ENCODE measurements around the gene IRAK4. TPM values are rescaled to one million over a fixed set of nuclear protein-coding genes. Genes with fewer than 3 reads are reported as not detected.
"Not testable (repeated sequence)": the region's sequence is repeated elsewhere in the genome, so short reads cannot be mapped to it uniquely, and the experiment has no call there.

Gene IRAK4
- total RNA-seq, 2 experiments from 2014 or later = 43.4 to 46.0 TPM

DNA sequence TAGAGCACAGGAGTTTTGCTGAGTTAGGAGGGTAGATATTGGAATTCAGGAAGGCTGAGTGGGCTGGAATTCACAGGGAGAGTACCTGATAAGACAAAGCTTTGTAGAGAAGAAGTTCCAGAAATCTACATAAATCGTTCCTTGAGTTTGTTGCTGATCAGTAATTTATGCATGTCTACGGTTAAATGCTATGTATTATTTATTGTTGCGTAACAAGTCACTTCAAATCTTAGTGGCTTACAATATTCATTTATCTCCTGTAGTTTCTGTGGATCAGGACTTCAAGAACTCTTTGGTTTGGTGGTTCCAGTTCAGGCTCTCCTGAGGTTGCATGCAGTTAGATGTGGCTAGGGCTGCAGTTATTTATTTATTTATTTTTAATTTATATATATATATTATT, 7.9 kb upstream of the IRAK4 start:
- H3K9me3 Mint-ChIP-seq = peaks cover 9% of the 10 kb centered on the region
- no peak overlapping the region for H3K27ac Mint-ChIP-seq
- POLR2A ChIA-PET = no interaction called here
- peaks cover 50% of the 10 kb centered on the region for H3K36me3 Mint-ChIP-seq
- DNase-seq = no peak
- peaks cover 16% of the 10 kb centered on the region for H3K4me1 Mint-ChIP-seq
- H3K27me3 Mint-ChIP-seq = no peaks in the 10 kb centered on the region
- no peak overlapping the region for H3K4me3 Mint-ChIP-seq
- ATAC-seq (ENCODE audit: low read depth) = no peak

- ATAC-seq (ENCODE audit: low read depth); H3K27me3 Mint-ChIP-seq; POLR2A ChIA-PET; H3K4me3 Mint-ChIP-seq; H3K9me3 Mint-ChIP-seq; DNase-seq; H3K27ac Mint-ChIP-seq: not testable (repeated sequence)
- Mint-ChIP-seq H3K36me3 (peaks cover 53% of the 10 kb centered on the region), H3K4me1 (peaks cover 19% of the 10 kb centered on the region)
Observed at GRCh38 chr12:43751360-43751759, 7.4 kb upstream of the IRAK4 start.

GRCh38 chr12:43754015-43754414, 4.7 kb upstream of the IRAK4 start:
- H3K4me3 Mint-ChIP-seq = no peak overlapping the region
- peaks cover 33% of the 10 kb centered on the region for H3K4me1 Mint-ChIP-seq
- DNase-seq (no peak), ATAC-seq (ENCODE audit: low read depth) (no peak)
- no peaks in the 10 kb centered on the region for H3K27me3 Mint-ChIP-seq
- peaks cover 56% of the 10 kb centered on the region for H3K36me3 Mint-ChIP-seq
- H3K27ac Mint-ChIP-seq = no peak overlapping the region
- peaks cover 9% of the 10 kb centered on the region for H3K9me3 Mint-ChIP-seq
- POLR2A ChIA-PET = no interaction called here

GRCh38 chr12:43758247-43758727, 464 bp upstream of the IRAK4 start:
- POLR2A ChIA-PET = interaction anchor here (1.1 to 2.9 kb wide), 4 partner anchors 41 to 59 kb away, joined by 3 to 51 read pairs (median 3); partner anchors contain the start of gene TWF1
- no peak for DNase-seq
- peak overlapping the region; percentile 98 for H3K4me3 Mint-ChIP-seq
- peaks cover 5% of the 10 kb centered on the region for H3K9me3 Mint-ChIP-seq
- no peaks in the 10 kb centered on the region for H3K27me3 Mint-ChIP-seq
- ATAC-seq (ENCODE audit: low read depth) = peak; percentile 3
- H3K27ac Mint-ChIP-seq = peak overlapping the region; percentile 99
- peaks cover 54% of the 10 kb centered on the region for H3K4me1 Mint-ChIP-seq
- peaks cover 47% of the 10 kb centered on the region for H3K36me3 Mint-ChIP-seq

- Mint-ChIP-seq H3K27ac (peak overlapping the region; percentile 99), H3K36me3 (peaks cover 42% of the 10 kb centered on the region), H3K9me3 (no peaks in the 10 kb centered on the region), H3K4me3 (peak overlapping the region; percentile 98), H3K4me1 (peaks cover 48% of the 10 kb centered on the region), H3K27me3 (no peaks in the 10 kb centered on the region)
- DNase-seq = no peak
- no peak for ATAC-seq (ENCODE audit: low read depth)
- POLR2A ChIA-PET = interaction anchor here (0.7 to 2.9 kb wide), 2 partner anchors 46 to 1435 kb away, joined by 5 to 51 read pairs; partner anchors contain the start of gene TWF1
Observed at GRCh38 chr12:43760396-43760795, 1.6 kb downstream of the IRAK4 start.

- H3K27ac Mint-ChIP-seq = peak overlapping the region; percentile 53
- DNase-seq = no peak
- no peak for ATAC-seq (ENCODE audit: low read depth)
- H3K4me3 Mint-ChIP-seq = peak overlapping the region; percentile 61
- POLR2A ChIA-PET = interaction anchor here (1.0 kb wide), 1 partner anchor 44 kb away, joined by 4 read pairs; the partner anchor contains the start of gene TWF1
- H3K9me3 Mint-ChIP-seq = no peaks in the 10 kb centered on the region
- no peaks in the 10 kb centered on the region for H3K27me3 Mint-ChIP-seq
- H3K36me3 Mint-ChIP-seq = peaks cover 31% of the 10 kb centered on the region
- peaks cover 42% of the 10 kb centered on the region for H3K4me1 Mint-ChIP-seq
Observed at GRCh38 chr12:43761500-43761899, 2.7 kb downstream of the IRAK4 start.

GRCh38 chr12:43762596-43762995, 3.8 kb downstream of the IRAK4 start:
- H3K4me3 Mint-ChIP-seq = peak overlapping the region; percentile 47
- DNase-seq (no peak), ATAC-seq (ENCODE audit: low read depth) (no peak)
- POLR2A ChIA-PET = interaction anchor here (1.0 kb wide), 1 partner anchor 43 kb away, joined by 4 read pairs; the partner anchor contains the start of gene TWF1
- no peaks in the 10 kb centered on the region for H3K9me3 Mint-ChIP-seq
- H3K27me3 Mint-ChIP-seq = no peaks in the 10 kb centered on the region
- H3K27ac Mint-ChIP-seq = no peak overlapping the region
- H3K4me1 Mint-ChIP-seq = peaks cover 37% of the 10 kb centered on the region
- peaks cover 27% of the 10 kb centered on the region for H3K36me3 Mint-ChIP-seq

DNA sequence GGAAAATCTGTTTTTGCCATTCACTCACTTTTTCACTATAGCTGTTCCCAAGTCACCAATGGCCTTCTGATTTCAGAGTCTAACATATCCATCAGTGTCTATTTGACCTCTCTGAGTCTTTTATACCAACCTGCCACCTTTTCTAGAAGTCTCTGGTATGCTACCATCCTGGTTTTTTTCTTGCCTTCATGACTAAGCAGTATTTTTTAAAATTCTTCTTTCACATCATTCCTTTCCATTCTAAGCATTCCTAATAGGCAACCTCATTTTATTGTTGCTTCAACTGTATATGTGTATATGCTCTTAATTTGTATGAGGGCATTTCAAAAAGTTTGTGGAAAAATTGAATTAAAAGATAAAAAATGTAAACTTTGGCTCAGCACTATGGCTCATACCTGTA, 5.0 kb downstream of the IRAK4 start:
- POLR2A ChIA-PET = interaction anchor here (0.7 kb wide), 1 partner anchor 221 kb away, joined by 4 read pairs; no protein-coding TSS in a partner anchor
- no peaks in the 10 kb centered on the region for H3K27me3 Mint-ChIP-seq
- H3K4me1 Mint-ChIP-seq = peaks cover 31% of the 10 kb centered on the region
- H3K4me3 Mint-ChIP-seq = no peak overlapping the region
- DNase-seq (no peak), ATAC-seq (ENCODE audit: low read depth) (no peak)
- H3K9me3 Mint-ChIP-seq = no peaks in the 10 kb centered on the region
- H3K36me3 Mint-ChIP-seq = peaks cover 32% of the 10 kb centered on the region
- no peak overlapping the region for H3K27ac Mint-ChIP-seq

DNA sequence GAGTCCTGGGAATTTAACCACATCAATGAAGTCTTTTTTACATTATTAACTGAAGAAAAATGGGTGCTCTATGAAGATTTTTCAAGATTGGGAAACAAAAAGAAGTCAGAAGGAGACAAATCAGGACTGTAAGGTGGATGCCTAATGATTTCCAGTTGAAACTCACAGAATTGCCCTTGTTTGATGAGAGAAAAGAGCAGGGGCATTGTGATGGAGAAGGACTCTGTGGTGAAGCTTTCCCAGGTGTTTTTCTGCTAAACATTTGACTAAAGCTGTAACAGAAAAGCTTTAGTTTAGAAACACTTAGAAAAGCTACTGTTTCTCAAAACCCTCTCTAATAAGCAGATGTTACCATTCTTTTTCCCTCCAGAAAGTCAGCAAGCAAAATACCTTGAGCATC, 5.8 kb downstream of the IRAK4 start:
- no peak overlapping the region for H3K27ac Mint-ChIP-seq
- no peaks in the 10 kb centered on the region for H3K9me3 Mint-ChIP-seq
- POLR2A ChIA-PET = no interaction called here
- ATAC-seq (ENCODE audit: low read depth) = no peak
- H3K27me3 Mint-ChIP-seq = no peaks in the 10 kb centered on the region
- no peak overlapping the region for H3K4me3 Mint-ChIP-seq
- no peak for DNase-seq
- peaks cover 33% of the 10 kb centered on the region for H3K36me3 Mint-ChIP-seq
- peaks cover 31% of the 10 kb centered on the region for H3K4me1 Mint-ChIP-seq

- Mint-ChIP-seq H3K36me3 (peaks cover 38% of the 10 kb centered on the region), H3K27ac (no peak overlapping the region), H3K4me1 (peaks cover 22% of the 10 kb centered on the region), H3K27me3 (no peaks in the 10 kb centered on the region), H3K4me3 (no peak overlapping the region), H3K9me3 (no peaks in the 10 kb centered on the region)
- ATAC-seq (ENCODE audit: low read depth) (no peak), DNase-seq (no peak)
- POLR2A ChIA-PET = no interaction called here
Observed at GRCh38 chr12:43766291-43766690, 7.5 kb downstream of the IRAK4 start.

- Mint-ChIP-seq H3K27me3 (no peaks in the 10 kb centered on the region), H3K4me3 (no peak overlapping the region), H3K4me1 (no peaks in the 10 kb centered on the region), H3K9me3 (no peaks in the 10 kb centered on the region), H3K27ac (no peak overlapping the region), H3K36me3 (peaks cover 14% of the 10 kb centered on the region)
- DNase-seq = no peak
- POLR2A ChIA-PET = interaction anchor here (1.1 to 1.3 kb wide), 2 partner anchors 29 to 106 kb away, joined by 3 to 4 read pairs; partner anchors contain the start of gene TWF1
- peak; percentile 54 for ATAC-seq (ENCODE audit: low read depth)
Observed at GRCh38 chr12:43776498-43776897, 17.7 kb downstream of the IRAK4 start.

- DNase-seq = no peak
- no peak overlapping the region for H3K4me3 Mint-ChIP-seq
- POLR2A ChIA-PET = interaction anchor here (1.2 kb wide), 1 partner anchor 19 kb away, joined by 3 read pairs; the partner anchor contains the start of gene TWF1
- H3K4me1 Mint-ChIP-seq = peaks cover 2% of the 10 kb centered on the region
- peaks cover 22% of the 10 kb centered on the region for H3K36me3 Mint-ChIP-seq
- no peaks in the 10 kb centered on the region for H3K27me3 Mint-ChIP-seq
- no peaks in the 10 kb centered on the region for H3K9me3 Mint-ChIP-seq
- ATAC-seq (ENCODE audit: low read depth) = no peak
- no peak overlapping the region for H3K27ac Mint-ChIP-seq
Observed at GRCh38 chr12:43786899-43787693, 28.3 kb downstream of the IRAK4 start.

- Mint-ChIP-seq H3K4me1 (peaks cover 2% of the 10 kb centered on the region), H3K9me3 (no peaks in the 10 kb centered on the region), H3K36me3 (peaks cover 20% of the 10 kb centered on the region), H3K27me3 (no peaks in the 10 kb centered on the region), H3K27ac (no peak overlapping the region), H3K4me3 (no peak overlapping the region)
- ATAC-seq (ENCODE audit: low read depth) = no peak
- POLR2A ChIA-PET = no interaction called here
- no peak for DNase-seq
Observed at GRCh38 chr12:43789941-43790340, 31.2 kb downstream of the IRAK4 start.
